HL-60/S4 (cell line): Measurements from ENCODE around the gene MYO6.

Experiments
- in situ Hi-C: fragments of 300-500 bp; cut with MboI; formaldehyde crosslinking; loops from 2 replicates; pipeline ENCODE4 v1.14.3; 2022; ENCODE audit warnings: low sequenced_read_pairs

The MYO6 gene

DNA sequence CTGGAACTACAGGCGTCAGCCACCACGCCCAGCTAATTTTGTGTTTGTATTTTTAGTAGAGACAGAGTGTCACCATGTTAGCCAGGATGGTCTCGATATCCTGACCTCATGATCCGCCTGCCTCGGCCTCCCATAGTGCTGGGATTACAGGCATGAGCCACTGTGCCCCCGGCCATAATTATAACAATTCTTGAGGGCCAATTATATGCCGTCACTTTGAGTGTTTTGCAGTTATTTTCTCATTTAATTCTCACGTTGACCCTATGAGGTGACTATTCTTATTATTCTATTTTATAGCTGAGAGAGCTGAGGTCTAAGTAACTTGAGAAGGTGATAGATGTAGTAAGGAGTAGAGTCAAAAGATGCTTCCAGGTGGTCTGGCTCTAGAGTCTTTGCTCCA lies 13.0 kb downstream of the MYO6 start:
- in situ Hi-C loops: no loop called here

DNA sequence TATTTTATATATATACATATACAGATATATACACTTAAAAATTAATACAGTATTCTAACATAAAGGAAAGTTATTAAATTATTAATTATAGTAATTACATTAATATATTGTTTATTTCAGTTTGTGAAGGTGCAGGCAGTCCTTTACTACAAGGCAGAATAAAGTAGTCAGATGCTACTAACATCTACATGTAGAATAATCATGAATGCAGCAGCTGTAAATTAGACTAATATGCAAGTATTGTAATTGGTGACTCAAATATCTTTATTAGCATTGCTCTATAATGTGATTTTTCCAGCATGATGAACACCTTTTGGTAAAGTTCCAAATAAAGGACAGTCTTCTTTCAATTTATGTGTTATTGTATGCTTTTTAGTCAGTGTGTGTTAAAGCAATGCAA lies 17.3 kb downstream of the MYO6 start:
- in situ Hi-C loops: no loop called here

DNA sequence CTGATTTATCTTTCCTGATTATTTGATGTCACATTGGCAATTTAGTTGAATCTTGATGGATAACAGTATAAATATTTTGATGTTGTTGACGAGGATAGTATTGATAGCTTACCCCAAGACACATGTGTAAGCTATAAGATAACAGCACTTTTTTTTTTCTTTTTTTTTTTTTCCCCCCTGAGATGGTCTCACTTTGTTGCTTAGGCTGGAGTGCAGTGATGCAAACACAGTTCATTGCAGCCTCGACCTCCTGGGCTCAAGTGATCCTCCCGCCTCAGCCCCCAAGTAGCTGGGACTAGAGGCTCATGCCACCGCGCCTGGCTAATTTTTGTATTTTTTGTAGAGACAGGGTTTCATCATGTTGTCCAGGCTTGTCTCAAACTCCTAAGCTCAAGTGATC lies 21.8 kb downstream of the MYO6 start:
- in situ Hi-C loops: no loop called here

DNA sequence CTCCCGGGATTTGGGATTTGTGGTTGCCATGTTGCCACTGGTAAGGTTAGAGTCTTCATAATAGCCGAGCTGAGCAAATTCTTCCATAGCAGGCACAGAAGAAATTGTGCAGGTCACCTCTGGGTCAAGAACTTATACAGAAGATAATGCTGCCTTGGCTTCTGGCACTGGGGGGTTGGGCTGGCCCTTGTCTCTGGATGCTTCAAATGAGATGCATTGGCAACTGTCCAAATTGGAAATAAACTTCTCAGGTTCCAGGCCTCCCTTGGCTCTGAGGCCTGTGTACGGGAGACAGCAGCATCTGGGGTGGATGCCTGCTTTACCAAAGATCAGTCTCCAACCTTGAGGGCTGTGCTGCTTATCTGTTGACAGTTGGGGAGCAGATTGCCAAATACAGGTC lies 26.2 kb downstream of the MYO6 start:
- in situ Hi-C loops: no loop called here

DNA sequence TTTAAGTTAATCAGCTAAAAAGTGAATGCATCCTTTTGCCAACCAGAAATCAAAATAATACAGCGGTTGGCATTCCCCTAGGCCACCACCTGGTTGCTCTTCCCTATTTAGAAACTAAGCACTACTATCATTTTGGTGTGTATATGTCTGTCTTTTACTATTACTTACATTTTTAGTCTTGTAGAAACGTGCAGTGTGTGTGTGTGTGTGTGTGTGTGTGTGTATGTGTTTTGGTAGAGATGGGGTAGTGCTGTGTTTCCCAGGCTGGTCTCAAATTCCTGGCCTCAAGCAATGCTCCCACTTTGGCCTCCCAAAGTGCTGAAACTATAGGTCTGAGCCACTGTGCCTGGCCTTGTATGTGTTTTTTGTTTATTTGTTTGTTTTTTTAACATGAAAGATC lies 27.4 kb downstream of the MYO6 start:
- in situ Hi-C loops: no loop called here

DNA sequence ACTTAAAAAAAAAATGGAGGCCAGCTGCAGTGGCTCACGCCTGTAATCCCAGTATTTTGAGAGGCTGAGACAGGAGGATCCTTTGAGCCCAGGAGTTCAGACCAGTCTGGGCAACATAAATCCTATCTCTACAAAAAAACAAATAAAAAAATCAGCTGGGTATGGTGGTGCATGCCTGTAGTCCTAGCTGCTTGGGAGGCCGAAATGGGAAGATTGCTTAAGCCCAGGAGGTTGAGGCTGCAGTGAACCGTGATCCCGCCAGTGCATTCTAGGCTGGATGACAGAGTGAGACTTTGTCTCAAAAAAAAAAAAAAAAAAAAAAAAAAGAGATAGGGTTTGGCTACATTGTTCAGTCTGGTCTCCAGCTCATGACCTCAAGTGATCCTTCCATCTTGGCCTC lies 29.7 kb downstream of the MYO6 start:
- in situ Hi-C loops: no loop called here

DNA sequence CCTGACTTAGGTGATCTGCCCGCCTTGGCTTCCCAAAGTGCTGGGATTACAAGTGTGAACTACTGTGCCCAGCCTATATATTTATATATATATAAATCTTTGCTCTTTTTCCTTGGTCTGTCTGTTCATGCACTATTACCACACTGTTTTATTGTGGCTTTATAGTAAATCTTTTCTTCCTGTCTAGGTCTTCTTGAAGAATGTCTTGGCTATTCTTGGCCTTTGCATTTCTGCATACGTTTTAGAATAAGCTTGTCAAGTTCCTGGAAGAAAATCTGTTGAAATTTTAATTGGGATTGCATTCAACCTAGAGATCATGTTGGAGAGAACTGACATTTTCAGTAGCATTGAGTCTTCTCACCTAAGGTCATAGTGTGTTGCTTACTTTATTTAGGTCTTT lies 37.1 kb downstream of the MYO6 start:
- in situ Hi-C loops: no loop called here

DNA sequence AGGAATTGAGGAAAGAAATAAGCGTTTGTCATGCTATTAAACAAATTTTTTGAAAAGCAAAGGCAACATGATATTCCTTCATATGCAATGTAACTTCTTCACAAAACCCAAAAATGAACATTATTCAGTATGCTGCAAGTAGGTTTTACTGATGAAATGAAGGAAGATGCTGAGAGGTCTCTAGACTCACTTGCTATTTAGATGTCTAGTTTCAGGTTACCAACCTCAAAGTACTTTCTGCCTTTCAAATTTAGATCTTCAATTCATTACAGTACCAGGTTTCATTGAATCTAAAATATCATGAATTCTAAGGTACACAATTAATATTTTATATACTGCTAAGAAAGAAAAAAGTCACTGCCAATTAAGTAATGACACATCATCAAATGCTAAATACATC lies 39.9 kb downstream of the MYO6 start:
- in situ Hi-C loops: no loop called here

DNA sequence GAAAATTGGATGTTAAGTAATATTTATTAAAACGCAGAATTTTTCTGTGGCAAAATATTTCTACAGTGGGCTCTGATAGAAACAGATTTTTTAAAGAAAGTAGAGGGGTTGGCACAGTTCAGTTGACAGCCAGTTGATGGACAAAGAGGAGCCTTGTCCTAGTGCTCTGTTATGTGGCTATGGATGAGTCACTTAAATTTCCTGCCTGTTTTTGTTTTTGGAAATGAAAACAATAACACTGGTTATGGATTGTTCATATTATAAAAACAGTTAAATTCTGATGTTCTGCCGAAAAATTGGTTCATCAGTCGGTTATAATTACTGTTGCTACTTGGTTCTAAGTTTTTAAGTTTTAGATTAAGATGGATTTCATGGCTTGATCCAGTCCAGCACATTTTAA lies 42.8 kb downstream of the MYO6 start:
- in situ Hi-C loops: no loop called here

DNA sequence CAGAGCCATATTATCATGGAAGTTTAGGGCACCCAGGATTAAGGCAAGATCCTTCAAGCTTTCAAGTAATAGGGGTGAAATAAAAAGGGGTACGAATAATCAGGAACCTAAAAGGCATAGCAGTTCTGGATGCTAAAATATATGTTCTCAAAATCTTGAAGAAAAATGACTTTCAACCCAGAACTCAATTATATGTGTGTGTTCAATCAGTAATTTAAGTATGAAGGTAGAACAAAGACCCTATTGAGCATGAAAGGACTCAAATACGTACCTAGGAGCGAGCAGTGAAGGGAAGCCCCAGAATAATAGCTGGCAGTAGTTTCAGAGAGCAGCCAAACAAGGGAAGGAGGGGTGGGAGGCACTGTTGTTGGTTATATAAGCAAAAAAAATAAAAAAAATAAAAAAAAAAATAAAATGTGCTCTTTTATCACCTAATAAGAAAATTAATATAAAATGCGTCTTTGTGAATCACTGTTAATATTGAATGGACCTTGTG lies 45.4 kb downstream of the MYO6 start:
- in situ Hi-C loops: no loop called here

DNA sequence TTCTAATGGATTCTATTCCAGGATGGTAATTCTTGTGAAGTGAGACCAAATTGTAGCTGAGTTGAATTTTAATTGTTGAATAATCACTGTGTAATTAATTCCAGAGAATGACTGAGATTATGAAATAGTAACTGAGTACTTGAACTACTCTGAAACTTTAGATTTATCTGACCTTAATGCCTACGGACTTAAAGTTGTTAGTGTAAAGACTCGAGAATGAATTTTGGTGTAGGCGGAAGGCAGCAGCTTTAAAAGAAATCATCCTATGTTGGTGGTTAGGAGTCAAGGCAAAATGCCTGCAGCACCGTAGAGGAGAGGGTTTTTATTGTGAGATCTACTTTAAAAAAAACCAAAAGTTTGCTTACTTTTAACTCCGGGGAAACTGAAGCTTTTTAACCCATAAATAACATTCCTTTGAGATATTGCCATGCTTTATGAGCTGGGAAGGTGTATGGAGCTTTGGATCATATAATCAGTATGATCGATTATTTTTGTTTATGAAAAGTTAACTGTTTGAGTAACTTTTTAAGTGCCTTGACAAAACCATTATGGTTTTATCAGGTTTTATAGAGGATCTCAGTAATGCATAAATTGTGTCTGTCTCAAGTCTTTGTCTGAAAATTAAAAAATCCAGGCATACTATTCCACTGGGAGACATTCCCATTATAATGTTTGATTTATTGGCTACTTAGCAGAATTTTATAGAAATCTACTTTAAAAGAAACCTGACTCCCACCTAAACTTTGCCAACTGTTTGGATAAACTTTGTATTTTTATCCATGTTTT lies 46.1 kb downstream of the MYO6 start:
- in situ Hi-C loops: no loop called here

DNA sequence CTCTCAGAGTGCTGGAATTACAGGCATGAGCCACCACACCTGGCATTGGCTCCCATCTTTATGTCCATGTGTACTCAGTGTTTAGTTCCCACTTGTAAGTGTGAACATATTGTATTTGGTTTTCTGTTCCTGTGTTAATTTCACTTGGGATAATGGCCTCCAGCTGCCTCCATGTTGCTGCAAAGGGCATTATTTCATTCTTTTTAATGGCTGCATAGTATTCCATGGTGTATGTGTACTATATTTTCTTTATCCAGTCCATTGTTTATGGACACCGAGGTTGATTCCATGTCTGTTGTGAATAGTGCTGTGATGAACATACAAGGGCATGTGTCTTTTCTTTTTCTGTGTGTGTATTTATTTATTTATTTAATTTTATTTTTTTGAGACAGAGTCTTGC lies 47.7 kb downstream of the MYO6 start:
- in situ Hi-C loops: no loop called here

DNA sequence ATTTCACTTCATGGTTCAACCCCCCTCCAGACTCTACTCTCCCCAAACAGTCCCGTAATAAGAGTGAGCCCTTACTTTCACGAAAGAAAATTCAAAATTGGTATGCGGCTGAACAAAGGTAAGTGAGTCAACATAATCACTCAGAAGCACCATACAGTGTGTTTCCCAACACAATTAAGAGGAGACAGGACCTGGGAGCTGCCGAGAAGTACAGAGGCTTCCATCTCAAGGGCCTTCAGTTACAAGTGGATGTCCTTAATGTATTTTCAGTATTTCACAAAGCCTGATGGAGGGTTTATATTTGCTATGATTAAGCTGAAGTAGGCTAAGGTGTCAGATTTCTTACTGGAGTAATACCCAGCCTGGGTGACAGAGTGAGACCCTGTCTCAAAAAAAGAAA lies 51.1 kb downstream of the MYO6 start:
- in situ Hi-C loops: no loop called here

DNA sequence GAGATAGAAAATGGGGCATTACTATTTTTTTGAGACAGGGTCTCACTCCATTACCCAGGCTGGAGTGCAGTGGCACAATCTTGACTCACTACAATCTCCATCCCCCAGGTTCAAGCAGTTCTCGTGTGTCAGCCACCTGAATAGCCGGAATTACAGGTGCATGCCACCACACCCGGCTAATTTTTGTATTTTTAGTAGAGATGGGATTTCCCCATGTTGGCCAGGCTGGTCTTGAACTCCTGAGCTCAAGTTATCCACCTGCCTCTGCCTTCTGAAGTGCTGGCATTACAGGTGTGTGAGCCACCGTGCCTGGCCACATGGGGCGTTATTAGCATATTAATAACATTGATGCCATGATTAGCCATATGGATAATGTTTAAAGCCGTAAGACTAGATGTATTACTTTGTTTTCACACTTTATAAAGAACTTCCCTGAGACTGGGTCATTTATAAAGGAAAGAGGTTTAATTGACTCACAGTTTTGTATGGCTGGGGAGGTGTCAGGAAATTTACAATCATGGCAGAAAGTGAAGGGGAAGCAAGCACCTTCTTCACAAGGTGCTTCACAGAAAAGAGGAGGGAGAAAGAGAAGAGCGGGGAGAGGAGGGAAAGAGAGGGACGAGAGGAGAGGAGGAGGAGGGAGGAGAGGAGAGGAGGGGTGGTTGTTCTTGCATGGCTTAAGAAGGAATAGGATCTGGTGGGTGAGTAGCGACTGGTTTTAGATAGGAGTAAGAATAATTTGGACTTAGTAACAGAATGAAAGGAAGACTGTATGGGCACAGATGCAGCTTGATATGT lies 51.9 kb downstream of the MYO6 start:
- in situ Hi-C loops: no loop called here

DNA sequence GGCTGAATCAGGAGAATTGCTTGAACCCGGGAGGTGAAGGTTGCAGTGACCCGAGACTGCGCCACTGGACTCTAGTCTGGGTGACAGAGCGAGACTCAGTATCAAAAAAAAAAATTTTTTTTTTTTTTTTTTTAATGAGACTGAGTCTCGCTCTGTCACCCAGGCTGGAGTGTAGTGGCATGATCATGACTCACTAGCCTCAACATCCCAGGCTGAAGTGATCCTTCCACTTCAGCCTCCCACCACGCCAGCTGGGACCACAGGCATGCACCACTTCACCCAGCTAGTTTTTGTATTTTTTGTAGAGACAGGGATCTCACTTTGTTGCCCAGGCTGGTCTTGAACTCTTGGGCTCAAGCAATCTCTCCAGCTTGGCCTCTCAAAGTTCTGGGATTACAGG lies 53.3 kb downstream of the MYO6 start:
- in situ Hi-C loops: no loop called here

DNA sequence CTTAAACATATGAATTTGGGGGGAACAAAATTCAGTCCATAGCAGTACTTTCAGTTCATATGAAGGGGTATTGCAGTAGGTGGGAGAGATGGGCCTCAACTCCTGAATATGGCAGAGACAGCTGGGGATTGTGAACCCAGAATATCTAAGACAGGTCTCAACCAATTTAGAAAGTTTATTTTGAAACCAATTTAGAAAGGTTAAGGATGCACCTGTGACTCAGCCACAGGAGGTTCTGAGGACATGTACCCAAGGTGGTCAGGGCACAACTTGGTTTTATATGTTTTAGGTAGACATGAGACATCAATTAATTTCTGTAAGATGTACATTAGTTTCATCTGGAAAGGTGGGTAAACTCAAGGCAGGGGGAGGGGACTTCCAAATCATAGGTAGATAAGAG lies 59.5 kb downstream of the MYO6 start:
- in situ Hi-C loops: no loop called here

DNA sequence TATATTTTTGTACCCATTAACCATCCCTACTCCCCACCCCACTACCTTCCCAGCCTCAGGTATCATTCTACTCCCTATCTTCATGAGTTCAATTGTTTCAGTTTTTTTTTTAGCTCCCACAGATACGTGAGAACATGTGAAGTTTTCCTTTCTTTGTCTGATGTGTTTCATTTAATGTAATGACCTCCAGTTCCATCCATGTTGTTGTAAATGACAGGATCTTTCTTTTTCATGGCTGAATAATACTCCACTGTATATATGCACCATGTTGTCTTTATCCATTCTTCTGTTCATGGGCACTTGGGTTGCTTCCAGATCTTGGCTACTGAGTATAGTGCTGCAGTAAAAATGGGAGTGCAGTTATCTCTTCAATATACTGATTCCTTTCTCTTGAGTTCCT lies 63.5 kb downstream of the MYO6 start:
- in situ Hi-C loops: no loop called here

DNA sequence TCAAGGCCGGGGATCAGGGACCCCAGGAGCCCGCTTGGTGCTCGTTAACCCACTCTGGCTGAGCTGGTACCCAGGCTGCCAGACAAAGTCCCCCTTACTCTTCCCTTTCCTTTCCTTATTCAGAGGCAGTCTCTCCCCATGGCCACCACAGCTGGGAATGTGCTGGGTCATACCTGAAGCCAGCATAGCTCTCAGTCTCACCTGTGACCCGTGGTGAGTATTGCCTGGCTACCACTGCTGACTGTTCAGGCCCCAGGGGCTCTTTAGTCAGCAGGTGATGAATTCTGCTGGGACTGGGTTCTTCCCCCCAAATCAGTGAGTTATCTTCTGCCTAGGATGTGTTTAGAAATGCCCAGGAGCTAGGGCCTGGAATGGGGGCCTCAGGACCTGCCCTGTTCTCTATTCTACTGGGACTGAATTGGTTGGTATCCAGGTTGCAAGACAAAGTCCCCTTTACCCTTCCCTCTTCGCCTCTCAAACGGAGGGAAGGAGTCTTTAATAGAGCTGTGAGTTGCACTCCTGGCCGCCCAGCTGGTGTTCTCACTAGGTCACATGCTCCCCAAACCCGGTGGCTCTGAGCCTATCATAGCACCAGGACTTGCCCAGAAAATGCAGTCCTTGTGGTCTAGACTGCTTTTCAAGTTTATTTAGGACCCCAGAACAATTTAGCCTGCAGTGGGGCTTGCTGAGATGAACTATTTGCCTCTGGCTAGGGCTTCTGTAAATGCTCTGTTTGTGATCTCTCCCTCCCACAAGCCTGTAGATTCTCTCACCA lies 64.6 kb downstream of the MYO6 start:
- in situ Hi-C loops: no loop called here

DNA sequence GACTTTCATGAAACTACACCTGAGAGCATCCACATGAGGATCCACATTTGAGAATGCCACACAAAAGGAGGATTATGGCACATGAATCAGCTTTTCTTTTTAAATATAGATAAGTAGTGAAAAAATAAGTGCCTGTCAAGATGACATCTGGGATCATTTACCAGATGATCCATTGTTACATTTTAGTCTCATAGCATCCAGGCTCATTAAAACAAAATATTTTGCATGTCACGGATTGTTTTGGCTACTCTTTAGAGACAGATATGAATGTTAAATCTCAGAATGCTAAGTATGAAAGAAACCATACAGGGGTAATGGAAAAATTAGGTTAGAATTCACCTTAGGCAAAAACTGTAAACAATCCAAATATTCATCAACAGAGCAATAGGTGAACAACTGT lies 66.7 kb downstream of the MYO6 start:
- in situ Hi-C loops: no loop called here

DNA sequence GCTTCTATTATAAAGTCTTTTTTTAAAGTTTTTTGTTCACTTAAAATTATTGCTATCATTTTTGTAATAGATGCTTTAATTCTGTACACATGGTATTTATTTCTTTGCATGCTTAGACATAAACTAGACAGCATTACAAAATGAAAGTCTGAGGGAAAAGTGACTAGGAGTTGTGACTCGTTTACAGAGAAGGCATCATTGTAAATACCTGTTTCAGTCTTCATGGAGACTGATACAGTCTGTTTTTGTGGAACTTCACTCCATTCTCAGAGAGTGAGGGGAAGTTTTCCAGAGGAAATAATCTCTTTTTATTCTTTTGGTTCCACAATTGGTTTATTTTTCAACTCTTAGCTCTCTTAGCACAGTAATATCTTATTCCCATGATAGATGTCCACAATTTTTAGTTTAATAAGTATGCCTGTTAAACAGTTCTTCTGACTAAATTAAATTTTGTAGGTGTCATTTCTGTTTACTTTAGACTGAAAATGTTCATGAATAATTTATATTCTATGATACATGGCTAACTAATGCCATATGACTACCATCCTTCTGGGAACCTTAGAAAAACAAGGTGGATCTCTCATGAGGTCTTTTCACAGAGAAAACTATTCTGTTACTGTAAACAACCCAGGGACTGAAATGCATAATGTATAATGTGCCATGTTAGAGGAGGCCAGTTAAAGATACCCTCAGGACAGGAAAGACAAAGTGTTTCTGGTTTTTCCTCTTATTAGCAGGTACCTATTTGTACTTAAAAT lies 69.2 kb downstream of the MYO6 start:
- in situ Hi-C loops: no loop called here
